NCI-H524 treated with DMSO at 0.1 percent for 48 hours (cell line): ENCODE results near the gene ZMYM3.

ENCODE experiments used
- DNase-seq: peaks from one replicate; lab custom pipeline; 2025; lab: John Stamatoyannopoulos, UW

The ZMYM3 gene

DNA sequence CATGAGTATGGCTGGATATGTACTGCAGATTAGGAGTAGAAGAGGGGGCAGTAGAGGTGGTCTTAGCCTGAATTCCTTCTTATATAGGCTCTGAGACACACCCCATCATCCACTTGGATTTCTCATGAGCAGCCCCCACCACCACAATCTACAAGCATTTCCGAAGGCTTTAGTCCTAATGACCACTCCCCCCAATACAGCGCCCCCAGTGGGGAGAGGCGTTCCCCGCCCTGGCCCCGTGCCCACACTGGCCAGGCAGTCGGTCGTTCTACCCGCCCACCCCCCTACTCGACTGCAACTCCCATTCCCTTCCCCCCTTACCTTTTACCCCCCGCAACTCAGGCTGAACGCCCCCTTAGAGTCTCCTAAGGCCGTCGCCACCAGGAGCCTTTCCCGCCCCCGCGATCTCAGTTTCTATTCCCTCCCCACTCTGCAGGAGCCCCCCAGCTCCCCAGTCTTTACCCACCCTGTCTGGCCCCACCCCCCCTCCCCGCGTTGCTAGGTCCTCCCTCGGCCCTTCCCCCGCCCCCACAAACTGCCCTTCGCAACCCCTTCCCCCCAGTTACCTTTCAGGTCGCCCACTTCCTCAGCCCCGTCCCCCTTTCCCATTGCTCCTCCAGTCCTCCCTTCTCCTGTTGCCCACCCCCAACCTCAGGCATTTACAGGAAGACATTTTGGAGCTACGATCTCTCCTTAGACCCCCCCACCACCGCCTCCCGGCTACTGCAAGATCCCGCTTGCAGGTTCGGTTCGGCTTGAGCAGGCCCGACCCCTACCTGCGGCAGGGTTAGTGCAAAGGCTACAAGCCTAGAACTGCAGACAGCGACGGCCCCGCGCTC is 468 bp downstream of the ZMYM3 start:
- DNase-seq: no peak

DNA sequence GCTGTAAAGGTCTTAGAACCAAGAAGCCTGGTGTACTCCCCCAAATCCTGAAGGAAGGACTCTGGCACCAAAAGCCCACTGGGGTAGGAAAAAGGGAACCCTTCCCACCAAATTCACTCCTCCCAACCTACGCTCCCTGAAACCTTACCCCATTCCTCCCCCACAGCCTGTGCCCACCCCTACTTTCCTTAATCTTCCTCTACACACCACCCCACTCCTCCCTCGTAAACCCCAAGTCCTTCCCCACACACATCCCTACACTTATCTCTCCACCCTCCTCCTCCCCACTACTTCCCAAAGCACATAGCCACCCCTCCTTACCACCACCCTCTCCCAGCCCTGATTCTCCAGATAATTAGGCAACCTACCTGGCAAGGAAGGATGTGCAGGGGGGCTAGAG is 1.7 kb downstream of the ZMYM3 start:
- no peak for DNase-seq

DNA sequence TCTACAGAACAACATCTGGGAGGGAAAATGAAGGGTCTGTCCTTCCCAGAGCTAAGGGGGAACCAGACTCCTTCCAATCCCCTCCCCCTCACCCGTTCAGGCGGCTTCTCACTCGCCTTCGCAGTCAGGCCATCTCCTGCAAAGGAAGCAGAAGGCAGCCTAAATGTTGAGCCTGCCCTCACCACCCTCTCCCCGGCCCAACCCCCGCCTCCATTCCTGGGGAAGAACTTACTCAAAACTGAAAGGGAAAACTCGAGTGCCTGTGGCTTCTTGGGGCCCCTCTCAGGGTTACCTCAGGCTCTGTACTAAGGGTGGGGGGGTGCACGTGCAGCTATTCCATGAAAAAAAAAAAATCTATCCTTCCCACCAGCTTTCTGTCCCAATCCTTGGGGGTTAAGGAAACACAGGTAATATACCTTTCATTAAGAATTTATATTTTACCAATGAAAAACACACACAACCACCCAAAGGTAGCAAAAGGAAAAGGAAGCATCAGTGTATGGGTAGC is 2.4 kb downstream of the ZMYM3 start:
- no peak for DNase-seq

DNA sequence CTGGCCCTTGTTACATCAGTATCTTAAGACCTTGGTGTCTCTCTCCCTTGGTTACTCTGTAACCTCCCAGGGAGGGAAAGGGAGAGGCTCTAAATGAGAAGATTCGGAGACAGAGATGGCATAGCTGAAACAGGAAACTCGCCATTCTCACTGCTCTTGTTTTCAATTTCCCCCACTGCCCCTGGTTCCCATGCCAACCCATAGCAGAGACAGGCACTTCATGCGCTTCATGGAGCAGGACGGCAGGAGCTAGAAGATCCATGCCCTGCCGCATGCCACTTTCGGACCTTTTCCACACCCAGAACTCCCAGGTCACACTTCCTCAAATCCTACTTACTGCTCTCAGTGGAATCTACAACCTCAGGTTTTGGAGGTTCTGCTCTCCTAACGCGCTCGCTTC is 3.1 kb downstream of the ZMYM3 start:
- no peak for DNase-seq

DNA sequence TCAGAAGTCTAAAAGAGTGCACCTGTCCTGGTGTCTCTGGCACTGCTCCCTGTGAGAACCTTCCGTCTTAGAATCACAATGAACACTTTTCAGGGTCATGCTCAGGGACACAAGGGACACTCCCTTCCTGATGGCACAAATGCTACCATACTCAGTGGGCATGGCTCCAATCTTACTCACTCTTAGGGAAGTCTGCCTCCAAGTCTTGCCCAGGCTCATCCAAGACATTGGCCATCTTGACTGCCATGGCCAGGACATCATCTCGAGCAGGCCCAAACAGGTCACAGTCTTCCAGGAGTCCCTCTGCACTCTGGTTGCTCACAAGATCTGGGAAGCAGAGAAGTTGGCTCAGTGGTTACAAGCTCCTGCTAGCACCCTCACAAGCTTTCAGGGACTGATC is 8.8 kb downstream of the ZMYM3 start:
- no peak for DNase-seq

DNA sequence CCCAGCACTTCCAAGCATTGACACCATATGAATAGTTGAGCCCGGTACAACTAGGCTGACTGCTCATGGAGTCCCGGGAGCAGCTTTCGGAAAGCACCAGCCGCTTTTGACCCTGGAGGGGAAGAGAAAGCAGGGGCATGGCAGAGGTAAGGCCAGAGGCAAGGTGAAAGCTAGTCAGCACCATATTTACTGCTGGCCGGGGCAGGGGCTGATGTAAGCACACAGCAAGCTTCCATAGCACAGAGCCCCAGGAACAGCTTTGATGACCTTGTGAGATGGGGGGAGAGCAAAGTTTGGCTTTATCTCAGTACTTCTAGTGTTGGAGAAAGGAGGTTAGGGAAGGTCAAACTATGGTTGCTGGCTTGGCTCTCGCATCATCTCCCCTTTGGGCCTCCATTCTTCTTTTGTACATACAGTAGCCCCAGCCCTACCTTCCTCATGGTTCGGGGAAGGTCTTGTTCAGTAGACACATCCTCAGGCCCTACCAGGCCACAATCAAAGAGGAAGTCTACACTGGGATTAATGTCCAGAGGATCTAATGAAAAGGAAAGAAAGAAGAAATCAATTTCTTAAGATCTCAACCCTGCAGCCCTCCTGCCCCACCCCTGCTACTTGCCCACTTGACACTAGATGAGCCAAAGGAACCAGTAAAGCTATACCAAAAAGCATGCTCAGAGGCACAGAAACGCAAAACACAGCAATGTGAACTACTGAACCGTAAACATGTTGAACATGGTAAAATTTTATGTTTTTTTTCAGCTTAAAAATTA is 9.4 kb downstream of the ZMYM3 start:
- DNase-seq: no peak

DNA sequence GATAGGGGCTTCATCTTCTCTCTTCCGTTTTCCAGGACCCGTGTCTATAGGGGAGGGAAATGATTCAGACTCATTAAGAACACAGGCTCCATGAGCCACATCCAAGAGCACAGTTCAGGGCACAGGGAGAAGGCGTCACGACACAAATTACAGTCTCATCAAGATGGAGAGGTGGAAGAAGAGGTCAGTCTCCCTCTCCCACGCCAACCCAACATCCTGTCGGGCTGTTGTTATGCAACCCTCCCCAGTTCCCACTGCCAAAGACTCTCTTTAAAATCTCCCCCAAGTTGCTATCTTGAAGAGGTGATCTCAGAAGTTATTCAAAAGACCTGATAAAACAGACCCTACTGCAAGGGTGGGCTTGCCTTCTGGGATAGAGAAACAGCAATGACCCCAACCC is 12.6 kb downstream of the ZMYM3 start:
- DNase-seq: no peak

DNA sequence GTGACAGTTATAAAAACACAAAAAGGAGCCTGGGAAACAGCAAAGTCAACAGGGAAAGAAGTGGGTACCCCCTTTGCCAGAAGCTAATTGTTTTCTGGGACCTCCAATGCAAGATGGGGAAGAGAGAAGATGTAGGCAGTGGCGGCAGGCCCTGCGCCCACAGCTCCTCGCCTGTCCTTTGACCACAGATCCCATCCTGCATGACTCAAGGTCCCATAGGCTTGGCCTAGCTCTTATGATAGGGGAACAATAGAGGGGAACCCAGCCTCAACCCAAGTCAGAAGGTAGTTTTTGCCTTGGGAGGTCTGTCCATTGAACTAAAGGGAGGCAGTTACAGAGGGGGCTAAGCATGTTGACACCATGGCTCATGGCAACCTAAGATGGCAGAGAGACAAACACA is 14.2 kb downstream of the ZMYM3 start:
- no peak for DNase-seq

DNA sequence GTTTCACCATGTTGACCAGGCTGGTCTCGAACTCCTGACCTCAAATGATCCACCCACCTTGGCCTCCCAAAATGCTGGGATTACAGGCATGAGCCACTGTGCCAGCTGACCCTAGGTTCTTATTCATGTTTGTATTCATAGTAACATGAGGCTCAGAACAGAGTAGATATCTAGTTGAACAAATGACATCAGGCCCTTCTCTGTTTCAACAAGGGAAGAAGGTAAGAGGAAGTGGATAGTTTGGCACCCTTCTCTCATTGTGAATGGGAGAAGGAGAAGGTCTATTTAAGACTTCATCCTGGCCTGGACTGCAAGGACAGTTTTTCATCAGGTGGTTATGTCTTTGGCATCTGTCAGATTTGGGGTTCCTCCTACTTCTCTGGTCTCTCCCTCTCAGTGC is 17.1 kb downstream of the ZMYM3 start:
- no peak for DNase-seq

DNA sequence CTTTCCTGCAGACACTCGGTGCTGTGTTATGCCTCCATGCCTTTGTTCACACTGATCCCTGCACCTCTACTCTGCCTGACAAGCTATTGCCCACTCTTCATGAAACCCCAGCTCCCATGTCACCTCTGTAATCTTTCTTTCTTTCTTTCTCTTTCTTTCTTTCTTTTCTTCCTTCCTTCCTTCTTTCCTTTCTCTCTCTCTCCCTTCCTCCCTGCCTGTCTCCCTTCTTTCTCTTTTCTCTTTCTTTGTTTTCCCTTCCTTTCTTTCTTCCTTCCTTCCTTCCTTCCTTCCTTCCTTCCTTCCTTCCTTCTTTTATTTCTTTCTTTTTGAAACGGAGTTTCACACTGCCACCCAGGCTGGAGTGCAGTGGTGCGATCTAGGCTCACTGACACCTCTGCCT is 18.5 kb downstream of the ZMYM3 start:
- DNase-seq: no peak

DNA sequence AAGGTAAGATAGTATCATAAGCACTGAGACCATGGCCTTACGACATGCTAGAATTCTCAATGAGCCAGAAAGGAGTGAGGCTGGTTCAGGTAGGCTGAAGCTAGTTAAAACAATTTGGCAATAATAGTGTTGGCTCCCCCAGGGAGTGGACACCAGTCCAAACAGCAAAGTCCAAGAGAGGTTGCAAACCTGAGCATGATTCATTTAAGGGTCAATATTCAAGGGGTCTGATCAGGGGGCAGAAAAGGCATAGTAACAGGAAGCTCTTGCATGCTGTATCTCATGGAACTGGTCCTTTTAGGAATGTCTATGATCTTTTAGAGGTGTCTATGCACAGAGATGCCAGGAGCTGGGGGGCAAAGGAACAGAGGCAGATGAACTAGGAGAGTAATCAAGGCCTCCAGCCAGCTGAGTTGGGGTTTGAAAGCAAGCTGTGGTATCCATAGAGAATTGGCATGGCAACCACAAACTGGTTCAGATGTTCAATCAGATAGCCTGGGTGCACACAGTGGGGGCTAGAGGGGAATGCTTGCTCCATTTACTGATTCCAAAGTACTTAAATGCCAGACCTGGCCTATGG is 25.8 kb downstream of the ZMYM3 start:
- no peak for DNase-seq

DNA sequence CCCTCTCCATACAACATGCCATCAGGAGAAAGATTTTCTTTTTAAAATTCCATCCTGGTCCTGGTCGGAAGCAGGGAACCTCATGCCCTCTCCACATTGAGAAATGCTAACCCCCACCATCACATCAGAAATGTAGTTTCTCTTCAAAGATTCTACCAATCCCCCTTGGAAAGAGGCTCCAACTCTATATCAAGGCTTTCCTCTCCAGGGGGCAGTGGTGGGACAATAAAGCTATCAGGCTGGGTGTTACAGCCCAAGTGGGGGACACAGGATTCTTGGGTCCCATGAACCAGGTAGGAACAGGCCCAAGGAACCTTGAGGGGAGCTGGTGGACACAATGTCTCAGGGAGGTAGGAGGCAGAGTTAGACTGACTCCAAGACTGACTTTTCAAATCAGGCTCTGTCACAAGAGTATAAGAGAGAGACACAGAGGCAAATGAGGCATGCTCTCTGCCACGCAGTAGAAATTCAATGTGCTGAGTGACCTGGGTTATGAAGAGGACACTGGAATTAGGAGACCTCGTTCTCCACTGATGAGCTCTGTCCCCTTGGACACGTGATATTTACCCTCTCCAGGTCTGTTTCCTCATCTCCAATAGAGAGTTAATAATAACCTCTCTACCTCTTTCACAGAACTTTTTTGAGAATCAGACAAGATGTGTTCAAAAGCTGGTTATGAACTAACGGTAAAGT is 26.4 kb downstream of the ZMYM3 start:
- DNase-seq: no peak

DNA sequence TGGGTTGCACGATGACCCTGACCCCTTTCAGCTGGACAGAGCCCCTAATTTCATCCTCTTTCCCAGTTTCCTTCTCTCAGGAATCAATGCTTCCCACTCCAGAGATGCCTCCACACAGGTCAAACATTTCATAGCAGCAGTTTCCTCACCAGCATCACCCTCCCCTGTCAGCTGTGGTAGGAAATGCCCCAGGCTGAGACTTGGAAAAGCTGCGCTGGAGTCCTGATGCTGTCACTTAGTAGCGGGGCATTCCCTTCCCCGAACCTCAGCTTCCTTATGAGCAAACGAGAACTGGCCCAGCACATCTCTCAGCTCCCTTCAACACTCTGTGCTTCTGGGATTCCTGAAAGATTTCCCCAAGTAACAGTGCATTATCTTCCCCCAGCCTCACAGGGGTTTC is 28.3 kb downstream of the ZMYM3 start:
- no peak for DNase-seq

DNA sequence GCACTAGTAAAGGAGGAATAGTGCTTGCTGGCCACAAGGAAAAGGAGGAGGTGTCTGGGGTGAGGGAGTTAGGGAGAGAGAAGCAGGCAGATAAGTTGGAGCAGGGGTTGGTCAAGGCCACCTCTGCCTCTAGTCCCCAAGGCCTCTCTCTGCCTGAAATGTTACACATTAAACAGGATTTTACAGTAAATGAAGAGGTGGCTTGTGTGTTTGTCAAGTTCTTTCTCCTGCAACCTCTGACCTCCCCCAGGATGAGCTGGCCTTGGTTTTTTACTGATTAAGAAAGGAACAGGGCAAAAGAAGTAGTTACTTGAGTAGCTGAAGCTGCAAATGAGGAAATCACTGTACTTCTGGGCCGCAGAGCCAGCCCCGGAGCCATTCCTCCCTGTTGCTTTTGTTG is 28.9 kb downstream of the ZMYM3 start:
- DNase-seq: no peak

DNA sequence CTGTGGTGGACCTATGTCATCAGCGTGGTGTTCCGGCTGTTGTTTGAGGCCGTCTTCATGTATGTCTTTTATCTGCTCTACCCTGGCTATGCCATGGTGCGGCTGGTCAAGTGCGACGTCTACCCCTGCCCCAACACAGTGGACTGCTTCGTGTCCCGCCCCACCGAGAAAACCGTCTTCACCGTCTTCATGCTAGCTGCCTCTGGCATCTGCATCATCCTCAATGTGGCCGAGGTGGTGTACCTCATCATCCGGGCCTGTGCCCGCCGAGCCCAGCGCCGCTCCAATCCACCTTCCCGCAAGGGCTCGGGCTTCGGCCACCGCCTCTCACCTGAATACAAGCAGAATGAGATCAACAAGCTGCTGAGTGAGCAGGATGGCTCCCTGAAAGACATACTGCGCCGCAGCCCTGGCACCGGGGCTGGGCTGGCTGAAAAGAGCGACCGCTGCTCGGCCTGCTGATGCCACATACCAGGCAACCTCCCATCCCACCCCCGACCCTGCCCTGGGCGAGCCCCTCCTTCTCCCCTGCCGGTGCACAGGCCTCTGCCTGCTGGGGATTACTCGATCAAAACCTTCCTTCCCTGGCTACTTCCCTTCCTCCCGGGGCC is 29.7 kb downstream of the ZMYM3 start:
- no peak for DNase-seq

DNA sequence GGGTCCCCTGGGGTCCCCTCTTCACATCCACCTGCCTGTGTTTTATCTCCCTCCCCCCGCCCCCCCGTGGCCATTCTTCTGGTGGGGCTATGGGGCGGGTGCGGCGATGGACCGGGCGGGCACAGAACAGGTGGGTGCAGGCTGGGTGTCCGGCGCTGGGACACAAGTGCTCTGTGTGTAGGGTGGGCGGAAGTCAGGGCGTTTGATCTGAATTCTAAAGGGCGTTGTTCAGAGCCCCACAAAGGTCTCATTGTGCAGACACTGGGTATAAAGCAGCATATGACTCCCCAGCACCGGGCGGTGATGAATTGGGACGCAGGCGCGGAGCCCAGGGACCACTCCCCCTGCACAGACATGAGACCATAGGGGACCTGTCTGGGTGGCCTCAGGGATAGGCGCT is 31.0 kb downstream of the ZMYM3 start, which contains the start of gene GJB1:
Gene GJB1, plus strand, starts transcription at position 296 of the 400 bp plus-strand sequence. CDS start 484 bp downstream, outside the sequence.
- no peak for DNase-seq

DNA sequence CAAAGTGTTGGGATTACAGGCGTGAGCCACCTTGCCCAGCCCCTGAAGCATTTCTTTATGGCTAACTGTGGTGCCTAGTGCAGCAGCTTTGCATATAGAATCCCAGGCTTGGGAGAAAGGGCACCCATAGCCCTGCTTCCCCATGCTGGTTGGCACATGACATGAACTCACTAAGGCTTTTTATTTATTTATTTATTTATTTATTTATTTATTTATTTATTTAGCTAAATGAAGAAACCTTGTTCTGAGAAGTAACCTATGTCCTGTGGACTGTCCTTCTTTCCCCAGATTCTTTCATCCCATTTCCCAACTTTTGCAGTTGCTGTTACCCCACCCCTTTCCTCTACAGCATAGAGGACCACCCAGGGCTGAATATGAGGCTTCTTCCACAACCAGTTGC is 32.8 kb downstream of the ZMYM3 start:
- no peak for DNase-seq

DNA sequence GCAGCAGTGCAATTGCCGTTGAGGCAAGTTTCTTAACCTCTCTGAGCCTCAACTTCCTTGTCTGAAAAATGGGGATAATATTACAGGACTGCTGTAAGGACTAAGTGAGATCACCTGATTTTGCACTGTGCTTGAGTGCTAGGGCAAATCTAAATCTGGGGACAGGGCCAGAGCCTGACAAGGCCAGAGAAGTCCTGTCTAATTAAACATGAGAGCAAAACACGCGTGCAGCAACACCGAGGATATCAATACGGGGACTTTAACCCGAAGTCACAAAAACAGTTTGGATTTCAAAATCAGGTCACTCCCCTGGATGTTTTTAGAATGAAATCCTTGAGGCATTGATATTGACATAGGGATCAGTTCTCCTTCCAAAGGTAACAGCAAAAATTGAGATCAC is 36.6 kb downstream of the ZMYM3 start:
- no peak for DNase-seq

DNA sequence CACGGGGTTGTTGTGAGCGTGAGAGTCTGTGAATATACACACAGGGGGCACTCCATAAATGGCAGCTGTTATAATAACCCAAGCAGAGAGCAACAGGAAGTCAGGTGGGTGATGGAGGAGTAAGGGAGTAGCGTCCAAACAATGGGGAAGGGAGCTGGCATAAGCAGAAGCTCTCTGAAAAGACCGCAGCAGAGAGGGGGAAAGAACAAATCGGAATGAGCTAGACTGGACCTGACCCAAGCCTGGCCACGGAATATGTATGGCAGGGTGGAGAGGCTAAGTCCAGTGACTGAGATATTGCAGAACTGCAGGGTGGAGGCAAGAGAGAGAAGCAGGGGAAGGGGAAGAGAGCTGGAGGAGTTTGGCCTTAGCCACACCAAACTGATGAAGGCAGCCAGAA is 37.5 kb downstream of the ZMYM3 start:
- DNase-seq: no peak

DNA sequence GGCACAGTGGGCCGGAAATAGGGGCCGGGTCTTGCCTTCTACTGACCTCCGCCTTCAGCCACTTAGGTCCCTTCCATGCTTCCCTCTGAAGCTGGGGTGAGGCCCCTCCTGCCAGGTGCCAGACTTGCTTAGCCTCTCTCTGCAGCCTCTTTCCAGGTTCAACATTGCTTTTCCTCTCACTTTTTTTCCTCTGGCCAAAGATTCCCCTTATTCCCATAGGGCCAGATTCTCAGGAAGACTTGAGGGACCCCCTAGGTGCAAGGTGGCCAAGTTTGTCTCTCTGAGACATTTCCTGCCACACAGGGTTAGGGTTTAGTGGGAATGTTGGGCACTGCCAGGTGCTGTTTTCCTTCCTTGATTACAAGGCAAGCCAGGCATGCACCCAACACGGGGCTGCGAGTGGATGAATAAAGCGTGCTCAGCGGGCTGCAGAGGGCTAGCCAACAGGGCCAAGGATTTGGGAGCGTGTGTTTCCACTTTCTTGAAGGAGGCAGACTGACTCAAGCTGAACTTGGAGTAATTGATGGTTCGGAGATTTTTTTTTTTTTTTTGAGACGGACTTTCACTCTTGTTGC is 38.5 kb downstream of the ZMYM3 start:
- DNase-seq: no peak

DNA sequence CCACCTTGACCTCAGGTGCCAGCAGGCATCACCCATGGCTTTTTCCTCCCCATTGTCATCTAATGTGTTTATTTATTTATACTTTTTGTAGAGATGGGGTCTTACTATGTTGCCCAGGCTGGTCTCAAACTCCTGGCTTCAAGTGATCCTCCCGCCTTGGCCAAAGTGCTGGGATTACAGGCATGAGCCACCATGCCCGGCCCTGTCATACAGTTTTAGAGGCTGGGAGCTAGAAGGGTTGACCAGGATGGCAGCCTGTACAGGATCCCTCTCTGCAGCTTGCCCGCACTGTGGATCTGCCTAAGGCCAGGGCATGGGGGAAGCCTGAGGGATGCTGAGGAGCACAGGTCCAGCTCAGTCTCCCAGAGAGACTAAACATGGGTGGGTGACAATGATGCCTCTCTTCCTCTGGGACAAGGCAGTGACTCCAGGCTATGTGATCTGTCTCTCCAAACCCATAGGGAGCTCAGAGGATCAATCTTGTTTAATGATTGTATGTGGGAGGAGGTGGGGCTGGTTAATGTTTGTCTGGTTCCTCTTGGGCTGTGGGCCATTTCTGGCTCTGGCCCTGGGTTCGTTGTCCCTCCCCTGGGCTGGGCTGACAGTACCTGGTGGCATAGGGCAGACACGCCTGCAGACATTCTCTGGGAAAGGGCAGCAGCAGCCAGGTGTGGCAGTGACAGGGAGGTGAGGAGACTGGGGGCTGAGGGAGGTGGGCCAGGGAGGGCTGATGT is 39.2 kb downstream of the ZMYM3 start:
- DNase-seq: no peak
